A549 (cell line): ENCODE results near the gene XKR8. TPM values are rescaled to one million over a fixed set of nuclear protein-coding genes. Genes with fewer than 3 reads are reported as not detected.

Source experiments
- ATAC-seq, 2 experiments: fragments of 200-7000 bp in 1 of 2; fragments of >200 bp in 1 of 2; cut with Nextera tagmentation in 1 of 2; cut with Tn5 transposase in 1 of 2; 3 replicates each; pipeline versions ENCODE4 v1.8.0 to v1.9.1; 2018 to 2020; ENCODE audit warnings: mild to moderate bottlenecking in 1 of 2, moderate library complexity in 1 of 2
- CTCF ChIA-PET: fragments of 300-600 bp; sonication (Branson Sonifier 250); formaldehyde crosslinking; extraction: SDS; loops from one replicate; lab custom pipeline; 2021; ENCODE audit warnings: antibody characterized with exemption, inconsistent platforms; lab: Yijun Ruan, JAX
- POLR2A ChIA-PET: fragments of 350-600 bp; formaldehyde crosslinking; extraction: SDS; loops from one replicate; lab custom pipeline; 2021; ENCODE audit warnings: antibody characterized with exemption, inconsistent platforms; lab: Yijun Ruan, JAX
- DNase-seq, 2 experiments: peaks; one replicate each; pipeline versions ENCODE4 v3.0.0 to v3.0.0-alpha.2; 2011 to 2016; ENCODE audit warnings: low read depth in 1 of 2, low spot score in 1 of 2
- FAIRE-seq: peaks from 2 replicates; lab custom pipeline; 2011; peaks lifted over from hg19 to GRCh38; lab: Jason Lieb, UNC
- H3K27ac ChIP-seq, 2 experiments: fragments of >200 bp; sonication (Bioruptor Twin); formaldehyde crosslinking; 3 replicates each; pipeline ENCODE4 v1.5.1; 2016 to 2017
- H3K4me1 ChIP-seq: fragments of >200 bp; sonication (Bioruptor Twin); formaldehyde crosslinking; 3 replicates; pipeline ENCODE4 v1.6.1; 2016
- H3K4me2 ChIP-seq: fragments of >200 bp; sonication (Bioruptor Twin); formaldehyde crosslinking; 3 replicates; pipeline ENCODE4 v1.6.1; 2016
- H3K4me3 ChIP-seq: fragments of >200 bp; sonication (Bioruptor Twin); formaldehyde crosslinking; 3 replicates; pipeline ENCODE4 v1.5.1; 2016
- H3K9me3 ChIP-seq: fragments of >200 bp; sonication (Bioruptor Twin); formaldehyde crosslinking; 3 replicates; pipeline ENCODE4 v1.6.1; 2016
- ATOH8 ChIP-seq: fragments of 250-450 bp; sonication (Bioruptor Pico); IDR thresholded peaks from 2 replicates; pipeline ENCODE4 v1.5.0; 2020; ENCODE audit warnings: low read depth, mild to moderate bottlenecking, moderate library complexity
- CBX2 ChIP-seq: fragments of 200-600 bp; sonication (generic); IDR thresholded peaks from 2 replicates; pipeline ENCODE4 v1.6.1; 2016; ENCODE audit warnings: low read depth, mild to moderate bottlenecking, borderline replicate concordance
- CBX8 ChIP-seq: fragments of 200-600 bp; sonication (generic); IDR thresholded peaks from 2 replicates; pipeline ENCODE4 v1.6.1; 2016
- CTCF ChIP-seq: fragments of >200 bp; sonication (Bioruptor Twin); formaldehyde crosslinking; IDR thresholded peaks from 3 replicates; pipeline ENCODE4 v1.5.1; 2016
- FOSL2 ChIP-seq, 2 experiments: fragments of 450-650 bp in 1 of 2; fragments of >200 bp in 1 of 2; sonication (Bioruptor Twin) in 1 of 2; formaldehyde crosslinking; IDR thresholded peaks; 2 replicates each; pipeline versions ENCODE4 v1.5.0 to v1.6.1; 2016 to 2020; ENCODE audit warnings: mild to moderate bottlenecking in 1 of 2, moderate library complexity in 1 of 2
- FOXS1 ChIP-seq: fragments of 250-450 bp; sonication (Bioruptor Pico); IDR thresholded peaks from 2 replicates; pipeline ENCODE4 v1.5.0; 2020; ENCODE audit warnings: mild to moderate bottlenecking, moderate library complexity
- HEYL ChIP-seq: fragments of 250-450 bp; sonication (Bioruptor Pico); IDR thresholded peaks from 2 replicates; pipeline ENCODE4 v1.8.0; 2021; ENCODE audit warnings: mild to moderate bottlenecking, moderate library complexity
- HOXA7 ChIP-seq: fragments of 250-450 bp; sonication (Bioruptor Pico); IDR thresholded peaks from 2 replicates; pipeline ENCODE4 v1.5.0; 2020; ENCODE audit warnings: mild to moderate bottlenecking, moderate library complexity
- HOXB13 ChIP-seq: fragments of 250-450 bp; sonication (Bioruptor Pico); IDR thresholded peaks from 2 replicates; pipeline ENCODE4 v1.5.0; 2020; ENCODE audit warnings: low read depth, mild to moderate bottlenecking, moderate library complexity
- JUN ChIP-seq, 2 experiments: fragments of >200 bp; sonication (Bioruptor Twin); formaldehyde crosslinking; IDR thresholded peaks; 2 replicates in 1 of 2; 3 replicates in 1 of 2; pipeline ENCODE4 v1.6.1; 2016 to 2017
- MAX ChIP-seq: IDR thresholded peaks from 2 replicates; pipeline ENCODE4 v1.6.1; 2012
- NFE2L2 ChIP-seq: fragments of 150-350 bp; conservative IDR thresholded peaks from 2 replicates; pipeline ENCODE4 v1.6.1; 2014; ENCODE audit warnings: low read length
- NR3C1 ChIP-seq: fragments of >200 bp; sonication (Bioruptor Twin); formaldehyde crosslinking; IDR thresholded peaks from 3 replicates; pipeline ENCODE4 v1.6.1; 2017
- RARB ChIP-seq: fragments of 250-450 bp; sonication (Bioruptor Pico); IDR thresholded peaks from 2 replicates; pipeline ENCODE4 v1.8.0; 2021; ENCODE audit warnings: mild to moderate bottlenecking, moderate library complexity
- RCOR1 ChIP-seq: fragments of 150-350 bp; IDR thresholded peaks from 2 replicates; pipeline ENCODE4 v1.6.1; 2014; ENCODE audit warnings: antibody characterized with exemption, low read length, low read depth
- RFX5 ChIP-seq: fragments of 450-650 bp; IDR thresholded peaks from 2 replicates; pipeline ENCODE4 v1.7.1; 2014; ENCODE audit warnings: antibody characterized with exemption, mild to moderate bottlenecking, moderate library complexity
- RNF2 ChIP-seq: fragments of 200-600 bp; sonication (generic); IDR thresholded peaks from 2 replicates; pipeline ENCODE4 v1.6.1; 2016; ENCODE audit warnings: low read depth, mild to moderate bottlenecking, antibody characterized with exemption, moderate library complexity, borderline replicate concordance
- SREBF2 ChIP-seq: fragments of 450-650 bp; IDR thresholded peaks from 2 replicates; pipeline ENCODE4 v1.6.1; 2014; ENCODE audit warnings: mild to moderate bottlenecking, moderate library complexity
- TFCP2L1 ChIP-seq: fragments of 250-450 bp; sonication (Bioruptor Pico); IDR thresholded peaks from 2 replicates; pipeline ENCODE4 v1.5.0; 2021; ENCODE audit warnings: mild to moderate bottlenecking
- TP53 ChIP-seq: fragments of 250-450 bp; sonication (Bioruptor Pico); IDR thresholded peaks from 2 replicates; pipeline ENCODE4 v1.5.0; 2021; ENCODE audit warnings: mild to moderate bottlenecking, moderate library complexity
- ZSCAN20 ChIP-seq: fragments of 250-450 bp; sonication (Bioruptor Pico); IDR thresholded peaks from 2 replicates; pipeline ENCODE4 v1.8.0; 2022; ENCODE audit warnings: mild to moderate bottlenecking, moderate library complexity
- WGBS: methylation state at CpG from one replicate; pipeline ENCODE4 v1.1.6; 2017; ENCODE audit errors: missing lambda C conversion rate; 5-methylcytosine and 5-hydroxymethylcytosine counted together
- polyA plus RNA-seq, 4 experiments: library from polyadenylated mRNA; depleted of rRNA in 3 of 4; stranded (reverse); fragments of >200 nt; fragmentation: RNase III in 1 of 4; extraction: RNeasy Plus Mini Kit Qiagen cat#74134 plus additional on column Dnase treatment in 1 of 4; gene quantifications; 2 replicates in 3 of 4; 3 replicates in 1 of 4; pipeline ENCODE4 v1.2.3, GENCODE V29; 2011 to 2017
- TF ChIP-seq, protein P1 (sequence below): fragments of 250-450 bp; sonication (Bioruptor Pico); IDR thresholded peaks from 2 replicates; pipeline ENCODE4 v1.5.0; 2021; ENCODE audit warnings: mild to moderate bottlenecking, moderate library complexity, borderline replicate concordance

XKR8 gene
- polyA plus RNA-seq, 2 of the 4 experiments (the other 2 are of a cell fraction) = 3.3 to 3.5 TPM

- Histone ChIP-seq H3K4me1 (peaks cover 14% of the 10 kb centered on the region), H3K4me2 (peak overlapping the region; percentile 66), H3K27ac (peak overlapping the region; percentile 78 to 92; a peak in 3 of 6 replicates), H3K9me3 (no peaks in the 10 kb centered on the region), H3K4me3 (peak overlapping the region; percentile 54; the same call in 2 of the 3 replicates)
- ChIA-PET POLR2A (no interaction called here), CTCF (interaction anchor here (0.7 to 3.5 kb wide), 4 partner anchors 14 to 37 kb away, joined by 3 to 13 read pairs (median 6); no protein-coding TSS in a partner anchor)
- FAIRE-seq (no peak), ATAC-seq (no peak), DNase-seq (no peak)
- no peak for TF ChIP-seq NR3C1
- TF ChIP-seq, protein P1, sequence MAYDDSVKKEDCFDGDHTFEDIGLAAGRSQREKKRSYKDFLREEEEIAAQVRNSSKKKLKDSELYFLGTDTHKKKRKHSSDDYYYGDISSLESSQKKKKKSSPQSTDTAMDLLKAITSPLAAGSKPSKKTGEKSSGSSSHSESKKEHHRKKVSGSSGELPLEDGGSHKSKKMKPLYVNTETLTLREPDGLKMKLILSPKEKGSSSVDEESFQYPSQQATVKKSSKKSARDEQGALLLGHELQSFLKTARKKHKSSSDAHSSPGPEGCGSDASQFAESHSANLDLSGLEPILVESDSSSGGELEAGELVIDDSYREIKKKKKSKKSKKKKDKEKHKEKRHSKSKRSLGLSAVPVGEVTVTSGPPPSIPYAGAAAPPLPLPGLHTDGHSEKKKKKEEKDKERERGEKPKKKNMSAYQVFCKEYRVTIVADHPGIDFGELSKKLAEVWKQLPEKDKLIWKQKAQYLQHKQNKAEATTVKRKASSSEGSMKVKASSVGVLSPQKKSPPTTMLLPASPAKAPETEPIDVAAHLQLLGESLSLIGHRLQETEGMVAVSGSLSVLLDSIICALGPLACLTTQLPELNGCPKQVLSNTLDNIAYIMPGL (CRISPR knock-in tag) = no peak
- TF ChIP-seq HEYL (CRISPR knock-in tag) = no peak
- no peak for TF ChIP-seq HOXA7 (CRISPR knock-in tag)
- TF ChIP-seq JUN (IDR thresholded peaks at IDR 0.05) = no peak
- no peak for TF ChIP-seq FOSL2 (IDR thresholded peaks at IDR 0.05)
- TF ChIP-seq FOSL2 (CRISPR knock-in tag; IDR thresholded peaks at IDR 0.05) = no peak
- TF ChIP-seq RFX5 = no peak
- TF ChIP-seq RARB (CRISPR knock-in tag) = no peak
- TF ChIP-seq RNF2 = no peak
- WGBS = 88% methylated on average over 15 of the region's 26 CpGs
These were observed 1.3 kb upstream of the XKR8 start for GRCh38 chr1:27958513-27958912.

DNA sequence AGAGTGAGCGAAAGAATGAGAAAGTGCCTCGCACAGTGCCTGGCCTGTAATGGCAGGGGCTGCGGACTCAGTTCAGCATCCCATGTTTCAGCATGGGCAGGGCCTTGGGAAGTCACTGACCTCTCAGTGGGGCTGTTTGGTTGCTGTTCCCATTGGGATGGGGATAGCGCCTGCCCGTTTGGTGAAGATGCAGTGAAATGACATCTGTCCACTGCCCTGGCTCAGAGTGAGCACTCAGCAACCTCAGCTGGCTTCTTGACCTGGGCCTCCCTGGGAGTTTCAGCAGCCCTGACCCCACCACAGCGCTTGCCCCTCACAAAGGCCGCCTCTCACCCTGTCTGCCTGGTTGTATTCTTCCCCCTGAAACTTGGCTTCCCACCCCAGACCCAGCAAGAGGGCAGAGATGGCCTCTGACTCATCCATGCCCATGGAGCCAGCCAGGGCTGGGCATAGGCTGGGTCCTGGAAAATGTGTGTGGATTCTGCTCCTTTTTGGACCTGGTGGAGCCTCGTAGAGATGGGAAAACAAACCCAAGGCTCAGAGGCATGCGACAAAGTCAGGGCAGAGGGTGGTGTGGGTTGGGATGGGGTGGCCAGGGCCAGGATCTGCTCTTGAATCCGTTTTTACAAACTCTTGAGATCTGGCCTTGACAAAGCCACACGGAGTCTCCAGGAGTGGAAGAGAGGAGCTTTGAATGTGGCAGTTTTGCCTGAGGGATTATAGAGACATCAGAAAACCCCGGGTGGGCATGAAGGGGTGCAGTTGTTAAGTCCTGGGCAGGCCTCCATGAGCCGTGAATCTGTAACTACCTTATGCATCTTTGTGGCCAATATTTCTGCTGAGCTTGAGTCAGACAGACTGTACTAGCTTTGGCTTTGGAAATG, 1.2 kb downstream of the XKR8 start:
- ATAC-seq (peak; percentile 9 to 30; a peak in 3 of 6 replicates), FAIRE-seq (no peak), DNase-seq (no peak)
- Histone ChIP-seq H3K4me1 (peaks cover 14% of the 10 kb centered on the region), H3K4me3 (no peak overlapping the region), H3K9me3 (no peaks in the 10 kb centered on the region), H3K27ac (peak overlapping the region in 1 of 2 experiments; percentile 92; a peak in 2 of 6 replicates), H3K4me2 (peak overlapping the region; percentile 66)
- whole genome bisulfite sequencing = 78% methylated on average over 11 of the region's 13 CpGs
- POLR2A ChIA-PET = no interaction called here
- TF ChIP-seq CBX8 (no peak), CTCF (no peak), SREBF2 (no peak), HOXA7 (CRISPR knock-in tag) (no peak), HEYL (CRISPR knock-in tag) (no peak), FOXS1 (CRISPR knock-in tag) (no peak), NR3C1 (no peak), HOXB13 (CRISPR knock-in tag) (no peak), RCOR1 (no peak), ATOH8 (no peak), RARB (CRISPR knock-in tag) (no peak), TFCP2L1 (CRISPR knock-in tag) (no peak), NFE2L2 (no peak), MAX (no peak), CBX2 (no peak), TP53 (CRISPR knock-in tag) (no peak), ZSCAN20 (no peak)
- TF ChIP-seq, protein P1 (CRISPR knock-in tag) = no peak
- CTCF ChIA-PET = interaction anchor here (1.1 to 1.6 kb wide), 2 partner anchors 103 to 125 kb away, joined by 3 to 6 read pairs; no protein-coding TSS in a partner anchor
